Ishikawa (cell line): ENCODE data around the gene CUL3.

Source experiments
- FOXM1 ChIP-seq: IDR thresholded peaks from 2 replicates; pipeline ENCODE4 v1.6.1; 2012; ENCODE audit warnings: low read depth, borderline replicate concordance
- YY1 ChIP-seq: IDR thresholded peaks from 2 replicates; pipeline ENCODE4 v1.6.1; 2012; ENCODE audit warnings: low read depth
- ZBTB7A ChIP-seq: IDR thresholded peaks from 2 replicates; pipeline ENCODE4 v1.6.1; 2012; ENCODE audit warnings: low read depth

- TF ChIP-seq FOXM1: no peak
- no peak for TF ChIP-seq ZBTB7A
- TF ChIP-seq YY1: no peak
Measured at GRCh38 chr2:224546926-224547325, 38.2 kb downstream of the CUL3 start.
